Mesothelial cell of epicardium (in vitro differentiated cells): Measurements from ENCODE around the gene SMIM3. TPM values are rescaled to one million over a fixed set of nuclear protein-coding genes. Genes with fewer than 3 reads are reported as not detected.

Experiments used
- DNase-seq, 2 experiments: peaks; one replicate each; pipeline ENCODE4 v3.0.0; 2021; ENCODE audit warnings: low spot score in 2 of 2; ENCODE audit not compliant: unreplicated experiment in 2 of 2
- H3K27ac Mint-ChIP-seq: 2 replicates; pipeline ENCODE4 v1.8.0; 2021; ENCODE audit warnings: mixed read lengths
- H3K27me3 Mint-ChIP-seq: 2 replicates; pipeline ENCODE4 v1.8.0; 2021; ENCODE audit warnings: low read depth, mixed read lengths
- H3K36me3 Mint-ChIP-seq: 2 replicates; pipeline ENCODE4 v1.8.0; 2021; ENCODE audit warnings: mixed read lengths
- H3K4me1 Mint-ChIP-seq: 2 replicates; pipeline ENCODE4 v1.8.0; 2021; ENCODE audit warnings: mixed read lengths
- H3K4me3 Mint-ChIP-seq: 2 replicates; pipeline ENCODE4 v1.8.0; 2021; ENCODE audit warnings: mild to moderate bottlenecking, moderate library complexity, mixed read lengths
- H3K9me3 Mint-ChIP-seq: 2 replicates; pipeline ENCODE4 v1.8.0; 2021; ENCODE audit warnings: mixed read lengths
- total RNA-seq: library from RNA; stranded (reverse); gene quantifications from 3 replicates; pipeline ENCODE4 v1.2.1, GENCODE V29; 2021
- TF ChIP-seq, protein P1 (sequence below): fragments of 200-600 bp; sonication (generic); IDR thresholded peaks from one replicate; pipeline ENCODE4 v1.5.0; 2021; ENCODE audit warnings: antibody characterized with exemption; ENCODE audit not compliant: unreplicated experiment

SMIM3 gene
- total RNA-seq, 1 donor from 2014 or later: 45.4 TPM

DNA sequence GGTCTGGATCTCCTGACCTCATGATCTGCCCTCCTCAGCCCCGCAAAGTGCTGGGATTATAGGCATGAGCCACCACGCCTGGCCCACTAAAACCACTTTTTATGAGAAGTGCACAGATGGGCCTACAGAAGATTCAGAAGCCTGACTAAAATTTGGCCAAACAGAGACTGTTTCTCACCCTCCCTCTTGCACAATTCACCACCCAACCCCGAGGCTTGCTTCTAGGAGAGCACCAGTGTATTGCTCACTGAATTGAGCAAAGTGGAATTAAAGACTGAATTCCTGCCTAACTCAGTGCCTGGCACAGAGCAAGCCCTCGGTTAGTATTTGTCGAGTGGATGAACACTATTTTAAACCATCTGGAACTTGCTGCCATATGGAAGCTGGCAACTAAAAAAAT is 16.3 kb upstream of the SMIM3 start:
- peaks cover 4% of the 10 kb centered on the region for H3K27me3 Mint-ChIP-seq
- no peak for DNase-seq
- no peaks in the 10 kb centered on the region for H3K36me3 Mint-ChIP-seq
- peaks cover 31% of the 10 kb centered on the region for H3K4me1 Mint-ChIP-seq
- peak overlapping the region; percentile 84 for H3K27ac Mint-ChIP-seq
- no peak overlapping the region for H3K4me3 Mint-ChIP-seq
- H3K9me3 Mint-ChIP-seq: peaks cover 4% of the 10 kb centered on the region
- TF ChIP-seq, protein P1, sequence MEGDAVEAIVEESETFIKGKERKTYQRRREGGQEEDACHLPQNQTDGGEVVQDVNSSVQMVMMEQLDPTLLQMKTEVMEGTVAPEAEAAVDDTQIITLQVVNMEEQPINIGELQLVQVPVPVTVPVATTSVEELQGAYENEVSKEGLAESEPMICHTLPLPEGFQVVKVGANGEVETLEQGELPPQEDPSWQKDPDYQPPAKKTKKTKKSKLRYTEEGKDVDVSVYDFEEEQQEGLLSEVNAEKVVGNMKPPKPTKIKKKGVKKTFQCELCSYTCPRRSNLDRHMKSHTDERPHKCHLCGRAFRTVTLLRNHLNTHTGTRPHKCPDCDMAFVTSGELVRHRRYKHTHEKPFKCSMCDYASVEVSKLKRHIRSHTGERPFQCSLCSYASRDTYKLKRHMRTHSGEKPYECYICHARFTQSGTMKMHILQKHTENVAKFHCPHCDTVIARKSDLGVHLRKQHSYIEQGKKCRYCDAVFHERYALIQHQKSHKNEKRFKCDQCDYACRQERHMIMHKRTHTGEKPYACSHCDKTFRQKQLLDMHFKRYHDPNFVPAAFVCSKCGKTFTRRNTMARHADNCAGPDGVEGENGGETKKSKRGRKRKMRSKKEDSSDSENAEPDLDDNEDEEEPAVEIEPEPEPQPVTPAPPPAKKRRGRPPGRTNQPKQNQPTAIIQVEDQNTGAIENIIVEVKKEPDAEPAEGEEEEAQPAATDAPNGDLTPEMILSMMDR: no peak

DNA sequence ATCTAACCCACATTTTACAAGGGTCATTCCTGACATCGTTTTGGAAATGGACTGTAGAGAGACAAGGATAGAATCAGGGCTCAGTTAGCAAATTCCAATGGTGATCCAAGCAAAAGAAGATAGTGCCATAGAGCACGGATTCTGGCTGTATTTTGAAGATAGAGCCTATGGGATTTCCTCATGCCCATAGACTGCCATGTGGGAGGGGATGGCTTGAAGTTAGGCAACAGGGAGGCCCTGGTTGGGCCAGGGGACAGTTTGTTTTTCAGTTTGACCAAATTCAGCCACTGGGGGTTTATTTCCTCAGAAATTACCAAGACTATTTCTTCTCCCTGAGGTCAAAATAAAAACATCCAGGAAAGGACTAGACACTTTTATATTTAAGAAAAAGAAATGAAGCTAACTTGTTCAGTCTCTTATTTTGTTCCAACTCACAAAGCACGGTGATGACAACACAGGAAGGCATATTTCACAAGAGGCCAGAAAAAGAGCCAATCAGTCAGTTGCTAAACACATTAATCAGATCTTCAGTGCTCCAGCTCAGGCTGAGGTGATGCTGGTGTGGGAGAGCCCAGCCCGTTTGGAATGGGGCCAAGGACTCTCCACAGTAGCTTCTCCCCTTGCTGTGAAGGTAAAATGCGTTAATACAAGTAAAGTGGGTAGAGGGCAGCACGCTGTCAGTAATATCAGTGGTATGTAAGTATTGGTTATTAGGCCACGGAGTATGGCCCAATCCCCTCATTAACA is 15.4 kb upstream of the SMIM3 start:
- Mint-ChIP-seq H3K27me3 (peaks cover 9% of the 10 kb centered on the region), H3K4me3 (no peak overlapping the region), H3K4me1 (peaks cover 29% of the 10 kb centered on the region), H3K27ac (peak overlapping the region; percentile 84), H3K9me3 (peaks cover 4% of the 10 kb centered on the region), H3K36me3 (no peaks in the 10 kb centered on the region)
- DNase-seq: peak; percentile 37 to 67
- TF ChIP-seq, protein P1: no peak

DNA sequence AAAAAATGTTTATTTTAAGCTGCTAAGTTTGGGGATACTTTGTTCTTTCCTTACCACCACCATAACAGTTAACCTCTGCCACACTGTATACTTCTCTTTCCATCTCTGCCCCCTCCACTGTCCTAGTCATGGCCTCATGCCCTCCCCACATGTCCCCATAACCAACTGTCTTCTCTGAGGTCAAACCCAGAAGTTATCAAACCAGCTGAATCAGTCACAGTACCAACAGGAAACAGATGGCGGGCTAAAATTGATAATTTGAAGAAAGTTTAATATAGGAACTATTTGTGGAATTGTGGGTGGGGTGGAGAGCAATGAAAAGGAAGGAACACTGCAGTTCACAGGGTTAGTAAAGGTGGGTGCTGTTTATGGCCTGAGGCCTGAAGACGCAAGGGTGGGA is 14.0 kb upstream of the SMIM3 start:
- Mint-ChIP-seq H3K27ac (peak overlapping the region; percentile 74), H3K9me3 (peaks cover 4% of the 10 kb centered on the region), H3K27me3 (peaks cover 9% of the 10 kb centered on the region), H3K4me1 (peaks cover 22% of the 10 kb centered on the region), H3K36me3 (no peaks in the 10 kb centered on the region), H3K4me3 (no peak overlapping the region)
- TF ChIP-seq, protein P1: no peak
- DNase-seq: no peak

DNA sequence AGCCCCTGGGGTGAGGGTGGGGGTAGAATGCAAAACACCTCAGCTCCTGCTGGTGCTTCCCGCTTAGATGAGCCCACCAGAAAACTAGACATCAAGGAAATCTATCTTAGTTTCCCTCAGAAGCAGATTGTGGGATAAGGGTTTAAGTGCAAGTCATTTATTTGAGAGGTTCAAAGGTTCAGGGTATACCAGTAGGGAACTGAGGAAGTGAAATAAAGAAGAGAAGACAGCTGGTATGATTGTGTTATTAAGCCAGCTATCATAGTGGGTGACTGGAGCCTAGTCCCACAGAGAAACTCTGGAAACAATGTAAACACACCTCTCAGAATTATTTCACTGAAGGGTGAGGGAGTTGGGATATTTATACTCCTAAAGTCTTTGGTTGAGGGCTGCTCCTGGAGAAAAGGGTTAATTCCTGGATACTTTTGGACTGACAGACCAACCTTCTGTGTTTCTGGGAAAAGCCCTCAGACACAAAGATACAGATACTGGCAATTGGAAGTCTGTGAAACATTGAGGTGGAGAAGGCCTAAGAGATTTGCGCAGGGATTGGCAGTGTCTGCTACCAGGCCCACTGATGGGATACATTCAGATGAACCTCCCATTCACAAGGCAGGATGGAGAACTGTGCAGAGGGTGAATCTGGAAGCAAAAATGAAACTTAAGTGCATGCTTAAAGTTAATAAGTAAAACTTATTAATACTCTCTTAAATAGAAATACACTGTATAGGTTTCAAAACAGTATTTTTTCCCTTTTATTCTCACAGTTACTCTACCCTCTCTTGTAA is 13.4 kb upstream of the SMIM3 start:
- Mint-ChIP-seq H3K27me3 (peaks cover 9% of the 10 kb centered on the region), H3K36me3 (no peaks in the 10 kb centered on the region), H3K27ac (no peak overlapping the region), H3K4me3 (no peak overlapping the region), H3K9me3 (peaks cover 4% of the 10 kb centered on the region), H3K4me1 (peaks cover 22% of the 10 kb centered on the region)
- no peak for DNase-seq
- TF ChIP-seq, protein P1: no peak

DNA sequence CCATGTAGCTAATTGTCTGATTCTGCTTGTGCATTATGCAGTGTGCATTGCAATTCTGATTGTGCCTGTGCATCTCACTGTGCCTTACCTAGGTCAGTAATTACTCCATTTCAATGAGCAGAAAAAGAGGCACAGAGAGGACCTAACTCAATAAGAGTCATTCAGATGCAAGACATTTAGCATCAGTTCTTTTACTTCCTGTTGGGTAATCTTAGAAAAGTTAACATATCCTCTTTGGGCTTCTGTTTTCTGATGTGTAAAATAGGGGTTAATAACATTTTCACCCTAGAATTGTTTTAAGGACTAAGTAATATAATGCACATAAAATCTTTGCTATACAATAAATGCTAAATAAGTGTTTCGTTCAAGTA is 12.8 kb upstream of the SMIM3 start:
- TF ChIP-seq, protein P1: no peak
- H3K27me3 Mint-ChIP-seq: peaks cover 9% of the 10 kb centered on the region
- H3K27ac Mint-ChIP-seq: no peak overlapping the region
- H3K9me3 Mint-ChIP-seq: peaks cover 4% of the 10 kb centered on the region
- no peak for DNase-seq
- no peaks in the 10 kb centered on the region for H3K36me3 Mint-ChIP-seq
- H3K4me1 Mint-ChIP-seq: peaks cover 22% of the 10 kb centered on the region
- no peak overlapping the region for H3K4me3 Mint-ChIP-seq
